ENCODE measurements around the gene UTP14C.

DNA sequence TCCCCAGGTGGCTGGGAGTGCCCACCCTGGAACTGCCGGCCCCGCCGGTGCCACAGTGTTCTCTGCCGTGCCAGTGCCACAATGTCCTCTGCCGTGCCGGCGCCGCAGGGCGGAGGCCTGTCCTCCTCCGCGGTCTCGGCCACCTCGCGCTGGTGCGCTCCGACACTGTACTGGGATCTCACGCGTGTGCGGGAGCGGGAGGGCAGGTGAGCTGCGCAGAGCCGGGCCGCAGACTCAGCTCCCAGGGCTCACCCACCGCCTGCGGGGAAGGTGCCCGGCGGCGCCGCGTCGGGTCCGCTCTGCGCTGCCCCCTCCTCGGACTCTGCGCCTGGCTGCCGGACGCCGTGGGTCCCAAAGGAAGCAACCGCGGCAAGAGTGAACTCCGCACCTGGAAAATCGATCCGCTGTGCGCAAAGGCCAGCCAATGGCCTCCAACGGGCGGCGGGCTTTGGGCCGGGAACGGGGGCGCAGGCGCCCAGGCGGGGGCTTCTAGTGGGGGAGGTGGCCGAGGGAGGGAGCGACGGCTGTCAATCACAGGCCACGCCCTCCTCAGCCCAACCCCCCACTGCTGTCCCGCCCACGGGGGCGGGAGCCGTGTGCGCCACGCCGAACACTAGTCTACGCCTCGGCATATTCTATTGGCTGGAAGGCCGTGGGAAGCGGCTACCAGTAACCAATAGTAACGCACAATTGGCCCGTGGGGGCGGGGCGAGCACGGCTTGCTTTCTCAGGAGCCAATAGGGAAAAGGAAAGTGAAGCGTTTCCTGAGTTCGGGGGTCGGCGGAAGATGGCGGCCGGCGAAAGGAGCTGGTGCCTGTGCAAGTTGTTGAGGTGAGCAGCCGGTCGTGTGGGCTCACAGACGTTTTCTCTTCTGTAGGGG lies 12.6 kb upstream of the UTP14C start, which contains the start of gene ALG11:
- TF ChIP-seq, protein P1, sequence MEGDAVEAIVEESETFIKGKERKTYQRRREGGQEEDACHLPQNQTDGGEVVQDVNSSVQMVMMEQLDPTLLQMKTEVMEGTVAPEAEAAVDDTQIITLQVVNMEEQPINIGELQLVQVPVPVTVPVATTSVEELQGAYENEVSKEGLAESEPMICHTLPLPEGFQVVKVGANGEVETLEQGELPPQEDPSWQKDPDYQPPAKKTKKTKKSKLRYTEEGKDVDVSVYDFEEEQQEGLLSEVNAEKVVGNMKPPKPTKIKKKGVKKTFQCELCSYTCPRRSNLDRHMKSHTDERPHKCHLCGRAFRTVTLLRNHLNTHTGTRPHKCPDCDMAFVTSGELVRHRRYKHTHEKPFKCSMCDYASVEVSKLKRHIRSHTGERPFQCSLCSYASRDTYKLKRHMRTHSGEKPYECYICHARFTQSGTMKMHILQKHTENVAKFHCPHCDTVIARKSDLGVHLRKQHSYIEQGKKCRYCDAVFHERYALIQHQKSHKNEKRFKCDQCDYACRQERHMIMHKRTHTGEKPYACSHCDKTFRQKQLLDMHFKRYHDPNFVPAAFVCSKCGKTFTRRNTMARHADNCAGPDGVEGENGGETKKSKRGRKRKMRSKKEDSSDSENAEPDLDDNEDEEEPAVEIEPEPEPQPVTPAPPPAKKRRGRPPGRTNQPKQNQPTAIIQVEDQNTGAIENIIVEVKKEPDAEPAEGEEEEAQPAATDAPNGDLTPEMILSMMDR (IDR thresholded peaks at IDR 0.05), result no peak
- TF ChIP-seq POLR2A (IDR thresholded peaks at IDR 0.05), result no peak
